GM12801 (cell line): ENCODE data around the gene ADORA1.

ENCODE experiments used
- TF ChIP-seq, protein P1 (sequence below): IDR thresholded peaks from one replicate; pipeline ENCODE4 v1.5.1; 2011; ENCODE audit warnings: control low read depth; ENCODE audit not compliant: insufficient read length; ENCODE audit errors: extremely low read depth

Gene ADORA1

DNA sequence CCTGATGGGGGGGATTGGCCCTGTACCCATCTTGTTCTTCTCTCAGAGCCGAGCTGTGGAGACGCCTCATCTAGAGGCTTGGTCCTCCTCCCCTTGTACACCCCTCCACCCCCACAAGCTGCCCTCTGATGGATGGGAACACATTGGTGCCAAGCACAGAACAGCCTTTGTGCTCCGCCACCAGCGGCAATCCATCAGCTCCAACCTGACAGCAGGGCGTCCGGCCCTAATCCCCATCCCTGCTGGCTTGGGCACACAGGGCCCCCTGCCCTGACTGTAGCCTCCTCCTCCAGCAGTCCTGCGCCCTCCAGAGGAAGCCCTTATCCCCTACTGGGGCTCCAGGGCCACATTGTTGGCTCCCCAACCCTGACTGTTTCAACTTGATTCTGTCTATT lies 37.9 kb upstream of the ADORA1 start:
- TF ChIP-seq, protein P1, sequence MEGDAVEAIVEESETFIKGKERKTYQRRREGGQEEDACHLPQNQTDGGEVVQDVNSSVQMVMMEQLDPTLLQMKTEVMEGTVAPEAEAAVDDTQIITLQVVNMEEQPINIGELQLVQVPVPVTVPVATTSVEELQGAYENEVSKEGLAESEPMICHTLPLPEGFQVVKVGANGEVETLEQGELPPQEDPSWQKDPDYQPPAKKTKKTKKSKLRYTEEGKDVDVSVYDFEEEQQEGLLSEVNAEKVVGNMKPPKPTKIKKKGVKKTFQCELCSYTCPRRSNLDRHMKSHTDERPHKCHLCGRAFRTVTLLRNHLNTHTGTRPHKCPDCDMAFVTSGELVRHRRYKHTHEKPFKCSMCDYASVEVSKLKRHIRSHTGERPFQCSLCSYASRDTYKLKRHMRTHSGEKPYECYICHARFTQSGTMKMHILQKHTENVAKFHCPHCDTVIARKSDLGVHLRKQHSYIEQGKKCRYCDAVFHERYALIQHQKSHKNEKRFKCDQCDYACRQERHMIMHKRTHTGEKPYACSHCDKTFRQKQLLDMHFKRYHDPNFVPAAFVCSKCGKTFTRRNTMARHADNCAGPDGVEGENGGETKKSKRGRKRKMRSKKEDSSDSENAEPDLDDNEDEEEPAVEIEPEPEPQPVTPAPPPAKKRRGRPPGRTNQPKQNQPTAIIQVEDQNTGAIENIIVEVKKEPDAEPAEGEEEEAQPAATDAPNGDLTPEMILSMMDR, result no peak

DNA sequence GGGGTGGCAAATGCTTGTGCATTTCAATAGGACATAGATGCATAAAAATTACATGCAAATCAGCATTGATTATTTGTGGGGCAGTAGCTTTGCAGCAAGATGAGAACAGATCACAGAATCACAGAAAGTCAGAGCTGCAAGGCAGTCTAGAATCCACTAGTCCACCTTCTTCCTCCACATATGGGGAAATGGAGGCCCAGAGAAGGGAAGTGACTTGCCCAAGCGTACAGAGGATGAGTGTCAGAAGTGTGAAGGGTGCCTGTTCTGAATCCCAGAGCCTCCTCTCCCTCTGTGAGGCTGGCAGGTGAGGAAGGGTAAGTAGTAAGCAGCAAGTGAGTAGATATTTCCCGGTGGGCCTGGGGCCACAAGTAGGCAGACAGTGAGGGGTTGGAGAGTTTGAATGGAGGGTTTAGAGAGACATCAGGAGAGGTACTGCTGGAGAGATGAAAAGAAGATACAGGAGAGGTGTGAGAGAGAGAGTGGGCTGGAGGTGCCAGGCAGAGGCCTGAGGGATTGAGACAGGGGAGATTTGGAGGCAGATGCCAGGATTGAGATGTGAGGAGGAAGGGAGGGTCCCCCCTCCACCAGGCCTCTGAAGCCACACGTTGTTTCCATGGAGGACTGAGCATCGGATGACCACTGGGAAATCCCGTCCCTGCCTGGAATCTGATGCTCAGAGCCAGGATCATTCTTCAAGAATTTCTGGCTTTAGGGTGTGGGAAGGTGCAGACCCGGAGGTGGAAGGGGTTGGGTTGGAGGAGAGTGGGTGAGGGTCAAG lies 36.9 kb upstream of the ADORA1 start:
- TF ChIP-seq, protein P1, result no peak

DNA sequence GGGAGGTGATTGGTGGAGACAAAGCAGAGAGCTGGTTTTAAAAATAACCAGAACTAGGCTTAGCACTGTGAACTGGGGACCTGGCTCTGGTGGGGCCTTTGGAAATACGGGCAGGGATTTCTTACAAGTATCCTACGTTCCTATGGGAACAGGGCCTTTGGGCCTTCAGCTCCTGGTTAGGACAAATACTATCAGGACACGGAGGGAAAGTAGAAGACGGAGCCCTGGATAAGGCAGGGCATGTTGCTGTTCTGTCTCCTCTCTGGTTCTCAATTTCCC lies 36.4 kb upstream of the ADORA1 start:
- TF ChIP-seq, protein P1, result no peak

DNA sequence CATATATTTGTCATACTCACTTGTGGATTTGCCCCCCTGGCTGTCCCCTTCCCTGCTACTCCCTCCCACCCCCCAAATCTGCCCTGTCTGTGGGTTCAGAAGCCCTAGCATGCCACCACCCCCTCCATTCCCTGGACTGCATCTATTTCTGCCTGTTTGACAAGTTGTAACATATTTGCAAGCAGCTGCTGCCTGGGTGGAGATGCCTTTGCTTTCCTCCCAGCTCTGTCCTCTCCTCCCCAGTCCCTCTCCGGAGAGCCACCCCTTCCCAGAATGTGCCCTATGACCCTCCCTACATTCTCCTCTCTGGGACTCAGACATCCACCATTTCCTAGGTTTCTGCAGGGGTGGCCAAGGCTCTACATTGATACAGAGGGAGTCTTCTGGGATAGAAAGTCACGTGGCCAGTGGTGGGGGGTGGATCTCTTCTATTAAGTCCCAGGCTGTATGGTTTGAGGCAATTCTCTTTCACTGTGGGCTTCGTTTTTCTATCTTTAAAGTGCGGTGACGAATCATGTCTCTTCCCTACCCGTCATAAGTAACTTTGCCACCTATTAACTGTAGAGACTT lies 35.7 kb upstream of the ADORA1 start:
- TF ChIP-seq, protein P1, result no peak

DNA sequence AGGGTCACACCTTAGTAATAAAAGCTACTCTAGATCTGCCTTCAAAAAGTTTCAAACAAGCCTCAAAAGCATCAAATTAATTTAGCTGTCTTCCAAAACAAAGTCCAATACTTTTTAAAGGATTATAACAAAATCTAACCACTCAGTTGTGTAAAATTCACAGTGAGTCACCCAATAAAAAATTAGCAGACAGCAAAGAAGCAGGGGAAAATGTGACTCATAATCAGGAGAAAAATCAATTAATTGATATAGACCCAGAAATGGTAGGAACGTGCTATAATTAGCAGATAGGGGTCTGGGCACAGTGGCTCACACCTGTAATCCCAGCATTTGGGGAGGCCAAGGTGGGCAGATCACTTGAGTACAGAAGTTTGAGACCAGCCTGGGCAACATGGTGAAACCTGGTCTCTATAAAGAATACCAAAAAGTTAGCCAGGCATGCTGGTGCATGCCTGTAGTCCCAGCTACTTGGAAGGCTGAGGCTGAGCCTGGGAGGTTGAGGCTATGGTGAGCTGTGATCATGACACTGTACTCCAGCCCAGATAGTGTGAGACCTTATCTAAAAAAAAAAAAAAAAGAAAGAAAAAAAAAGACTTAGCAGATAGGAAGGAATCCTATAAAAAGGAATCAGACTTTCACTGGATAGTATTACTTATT lies 33.6 kb upstream of the ADORA1 start:
- TF ChIP-seq, protein P1, result no peak

DNA sequence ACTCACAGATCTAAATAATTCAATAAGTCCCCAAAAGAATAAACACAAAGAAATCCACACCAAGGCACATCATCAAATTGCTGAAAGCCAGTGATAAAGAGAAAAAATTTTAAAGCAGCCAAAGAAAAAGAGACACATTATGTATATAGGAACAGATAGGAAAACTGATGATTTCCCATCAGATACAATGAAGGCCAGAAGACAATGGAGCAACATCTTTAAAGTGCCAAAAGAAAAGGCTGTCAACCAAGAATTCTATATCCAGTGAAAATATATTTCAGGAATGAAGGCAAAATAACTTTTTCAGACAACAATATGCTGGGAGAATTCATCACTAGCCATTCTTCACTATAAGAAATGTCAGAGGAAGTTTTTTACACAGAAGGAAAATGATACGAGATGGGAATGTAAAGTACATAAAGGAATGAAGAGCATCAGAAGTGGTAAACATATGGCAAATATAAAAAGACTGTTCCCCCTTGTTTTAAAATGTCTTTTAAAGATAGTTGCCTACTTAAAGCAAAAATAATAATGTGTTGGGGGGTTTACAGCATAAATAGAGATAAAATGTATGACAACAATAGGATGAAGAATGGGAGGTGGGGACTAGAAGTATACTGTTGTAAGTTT lies 32.4 kb upstream of the ADORA1 start:
- TF ChIP-seq, protein P1, result no peak

DNA sequence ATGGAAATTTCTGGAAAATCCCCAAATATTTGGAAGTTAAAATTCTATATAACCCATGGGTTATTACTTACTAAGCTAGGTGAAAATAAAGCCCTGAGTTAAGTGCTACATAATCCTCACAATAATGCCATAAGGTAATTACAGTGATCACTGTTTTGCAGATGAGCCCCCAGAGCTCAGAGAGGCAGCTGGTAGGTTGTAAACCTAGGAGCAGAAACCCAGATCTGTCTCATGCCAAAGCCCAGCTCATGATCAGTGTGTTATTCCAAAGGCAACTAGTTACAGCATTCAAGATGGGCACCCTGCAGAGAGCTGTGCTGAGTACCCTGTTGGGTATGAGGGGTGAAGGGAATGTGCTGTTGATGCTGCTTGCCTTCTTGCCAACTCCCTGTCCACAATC lies 31.0 kb upstream of the ADORA1 start:
- TF ChIP-seq, protein P1, result no peak
